Mesenchymal stem cell (in vitro differentiated cells and primary cell): ENCODE results near the gene PGPEP1.
"Not testable (repeated sequence)": the region's sequence is repeated elsewhere in the genome, so short reads cannot be mapped to it uniquely, and the experiment has no call there.

ENCODE experiments used
- DNase-seq: peaks from one replicate; pipeline ENCODE4 v3.0.0-alpha.2; 2013
- H2AFZ ChIP-seq: one replicate; pipeline ENCODE4 v1.6.1; 2013; ENCODE audit warnings: low read depth, mild to moderate bottlenecking, control low read depth, inconsistent platforms, low read length, moderate library complexity
- H2AK5ac ChIP-seq: 2 replicates; pipeline ENCODE4 v1.6.1; 2013; ENCODE audit warnings: low read length, moderate library complexity, mild to moderate bottlenecking, inconsistent platforms; ENCODE audit not compliant: severe bottlenecking
- H2BK120ac ChIP-seq: one replicate; pipeline ENCODE4 v1.6.1; 2013; ENCODE audit warnings: low read depth, mild to moderate bottlenecking, inconsistent platforms, low read length, moderate library complexity
- H2BK12ac ChIP-seq, 2 experiments: one replicate each; pipeline ENCODE4 v1.6.1; 2013; ENCODE audit warnings: inconsistent platforms in 2 of 2, low read length in 2 of 2, mild to moderate bottlenecking in 2 of 2, moderate library complexity in 2 of 2, control low read depth in 1 of 2
- H2BK15ac ChIP-seq: one replicate; pipeline ENCODE4 v1.6.1; 2013; ENCODE audit warnings: mild to moderate bottlenecking, low read depth, inconsistent platforms; ENCODE audit not compliant: poor library complexity, severe bottlenecking
- H2BK5ac ChIP-seq: 2 replicates; pipeline ENCODE4 v1.6.1; 2013; ENCODE audit warnings: low read depth, mild to moderate bottlenecking, low read length, control low read depth, inconsistent platforms; ENCODE audit not compliant: poor library complexity, severe bottlenecking
- H3K14ac ChIP-seq, 2 experiments: one replicate each; pipeline ENCODE4 v1.6.1; 2013; ENCODE audit warnings: inconsistent platforms in 2 of 2, low read length in 2 of 2, control low read depth in 1 of 2, mild to moderate bottlenecking in 1 of 2, moderate library complexity in 1 of 2
- H3K18ac ChIP-seq, 2 experiments: one replicate each; pipeline ENCODE4 v1.6.1; 2013; ENCODE audit warnings: inconsistent platforms in 2 of 2, low read length in 2 of 2, control low read depth in 1 of 2, low read depth in 1 of 2, mild to moderate bottlenecking in 1 of 2
- H3K23ac ChIP-seq, 2 experiments: one replicate each; pipeline ENCODE4 v1.6.1; 2013; ENCODE audit warnings: inconsistent platforms in 2 of 2, low read length in 2 of 2, mild to moderate bottlenecking in 2 of 2, moderate library complexity in 2 of 2, control low read depth in 1 of 2
- H3K27ac ChIP-seq: 2 replicates; pipeline ENCODE4 v1.5.1; 2013; ENCODE audit warnings: mild to moderate bottlenecking, moderate library complexity, low read length, control low read depth, inconsistent platforms; ENCODE audit not compliant: poor library complexity, severe bottlenecking
- H3K27me3 ChIP-seq, 2 experiments: 2 replicates each; pipeline versions ENCODE4 v1.6.1 to v1.7.0; 2013; ENCODE audit warnings: low read length in 2 of 2, mild to moderate bottlenecking in 2 of 2, moderate library complexity in 2 of 2, control low read depth in 1 of 2, inconsistent platforms in 1 of 2; ENCODE audit not compliant: control insufficient read depth in 1 of 2, insufficient read depth in 1 of 2
- H3K36me3 ChIP-seq, 2 experiments: 2 replicates each; pipeline versions ENCODE4 v1.6.1 to v1.7.0; 2013; ENCODE audit warnings: low read length in 2 of 2, control low read depth in 1 of 2, inconsistent platforms in 1 of 2, low read depth in 1 of 2, mild to moderate bottlenecking in 1 of 2; ENCODE audit not compliant: insufficient read depth in 2 of 2, control insufficient read depth in 1 of 2
- H3K4ac ChIP-seq, 2 experiments: one replicate each; pipeline ENCODE4 v1.6.1; 2013; ENCODE audit warnings: inconsistent platforms in 2 of 2, low read length in 2 of 2, mild to moderate bottlenecking in 2 of 2, moderate library complexity in 2 of 2, control low read depth in 1 of 2, low read depth in 1 of 2
- H3K4me1 ChIP-seq: 2 replicates; pipeline ENCODE4 v1.6.1; 2013; ENCODE audit warnings: low read depth, low read length, control low read depth; ENCODE audit not compliant: control insufficient read depth, insufficient read depth
- H3K4me2 ChIP-seq: 2 replicates; pipeline ENCODE4 v1.6.1; 2013; ENCODE audit warnings: low read length, mild to moderate bottlenecking, inconsistent platforms; ENCODE audit not compliant: poor library complexity, severe bottlenecking
- H3K4me3 ChIP-seq, 2 experiments: 2 replicates each; pipeline versions ENCODE4 v1.5.1 to v1.7.0; 2013; ENCODE audit warnings: low read length in 2 of 2, mild to moderate bottlenecking in 2 of 2, control low read depth in 1 of 2, low read depth in 1 of 2; ENCODE audit not compliant: insufficient read depth in 1 of 2
- H3K79me1 ChIP-seq: replicated peaks from 2 replicates; pipeline ENCODE4 v1.6.1; 2013; ENCODE audit warnings: mild to moderate bottlenecking, control low read depth, low read length, inconsistent platforms; ENCODE audit not compliant: poor library complexity, severe bottlenecking
- H3K9ac ChIP-seq: 2 replicates; pipeline ENCODE4 v1.7.0; 2013; ENCODE audit warnings: mild to moderate bottlenecking, low read length, moderate library complexity
- H3K9me3 ChIP-seq: 2 replicates; pipeline ENCODE4 v1.7.0; 2013; ENCODE audit warnings: mild to moderate bottlenecking, low read length; ENCODE audit not compliant: control insufficient read depth
- H4K8ac ChIP-seq: one replicate; pipeline ENCODE4 v1.6.1; 2013; ENCODE audit warnings: inconsistent platforms, mild to moderate bottlenecking, low read length, moderate library complexity
- H4K91ac ChIP-seq: one replicate; pipeline ENCODE4 v1.6.1; 2013; ENCODE audit warnings: mild to moderate bottlenecking, low read length, inconsistent platforms
- WGBS: methylation state at CpG from one replicate; pipeline ENCODE4 v1.1.7; 2013; ENCODE audit warnings: mixed read lengths; 5-methylcytosine and 5-hydroxymethylcytosine counted together

PGPEP1 gene

DNA sequence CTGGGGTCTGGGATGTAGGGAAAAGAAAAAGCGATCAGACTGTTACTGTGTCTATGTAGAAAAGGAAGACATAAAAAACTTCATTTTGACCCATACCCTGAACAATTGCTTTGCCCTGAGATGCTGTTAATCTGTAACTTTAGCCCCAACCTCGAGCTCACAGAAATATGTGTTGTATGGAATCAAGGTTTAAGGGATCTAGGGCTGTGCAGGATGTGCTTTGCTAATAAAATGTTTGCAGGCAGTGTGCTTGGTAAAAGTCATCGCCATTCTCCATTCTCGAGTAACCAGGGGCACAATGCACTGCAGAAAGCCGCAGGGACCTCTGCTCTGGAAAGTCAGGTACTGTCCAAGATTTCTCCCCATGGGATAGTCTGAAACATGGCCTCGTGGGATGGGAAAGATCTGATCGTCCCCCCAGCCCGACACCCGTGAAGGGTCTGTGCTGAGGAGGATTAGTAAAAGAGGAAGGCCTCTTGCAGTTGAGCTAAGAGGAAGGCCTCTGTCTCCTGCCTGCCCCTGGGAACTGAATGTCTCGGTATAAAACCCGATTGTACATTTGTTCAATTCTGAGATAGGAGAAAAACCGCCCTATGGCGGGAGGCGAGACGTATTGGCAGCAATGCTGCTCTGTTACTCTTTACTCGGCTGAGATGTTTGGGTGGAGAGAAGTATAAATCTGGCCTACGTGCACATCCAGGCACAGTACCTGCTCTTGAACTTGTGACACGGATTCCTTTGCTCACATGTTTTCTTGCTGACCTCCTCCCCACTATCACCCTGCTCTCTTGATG lies 62.3 kb downstream of the PGPEP1 start:
- not testable (repeated sequence) for H3K23ac ChIP-seq, DNase-seq, H3K9ac ChIP-seq, H3K4me3 ChIP-seq, H3K18ac ChIP-seq, H2AFZ ChIP-seq, H3K36me3 ChIP-seq, H3K14ac ChIP-seq, H3K79me1 ChIP-seq, H4K91ac ChIP-seq, H3K9me3 ChIP-seq, H3K27me3 ChIP-seq, H2BK15ac ChIP-seq
- H2AK5ac ChIP-seq = peak overlapping the region; percentile 91
- H4K8ac ChIP-seq = peak overlapping the region; percentile 51
- H2BK120ac ChIP-seq = peak overlapping the region; percentile 90
- WGBS = 85% methylated on average over 13 of the region's 18 CpGs
- H3K4me2 ChIP-seq = peak overlapping the region; percentile 73
- H2BK12ac ChIP-seq = peak overlapping the region in 1 of 2 experiments; percentile 7
- peak overlapping the region in 1 of 2 experiments; percentile 59 for H3K4ac ChIP-seq
- peak overlapping the region; percentile 97 for H2BK5ac ChIP-seq
- H3K4me1 ChIP-seq = peaks cover 30% of the 10 kb centered on the region
- peak overlapping the region; percentile 98 for H3K27ac ChIP-seq

GRCh38 chr19:18405754-18406153 lies 65.4 kb downstream of the PGPEP1 start:
- H3K9ac ChIP-seq, H2BK12ac ChIP-seq, H3K36me3 ChIP-seq, H3K4me2 ChIP-seq, H3K27me3 ChIP-seq, H3K79me1 ChIP-seq, H4K91ac ChIP-seq, H4K8ac ChIP-seq, DNase-seq, H3K14ac ChIP-seq, H2BK120ac ChIP-seq, H3K18ac ChIP-seq, H3K4ac ChIP-seq, H3K4me3 ChIP-seq, H2AK5ac ChIP-seq, H3K27ac ChIP-seq, H3K23ac ChIP-seq, H2AFZ ChIP-seq, H3K9me3 ChIP-seq, H2BK5ac ChIP-seq, H2BK15ac ChIP-seq: not testable (repeated sequence)
- peaks cover 27% of the 10 kb centered on the region for H3K4me1 ChIP-seq
- WGBS = 94% methylated on average over 8 of the region's 11 CpGs

- Histone ChIP-seq H2AK5ac (no peak overlapping the region), H2BK12ac (no peak overlapping the region), H3K9me3 (no peaks in the 10 kb centered on the region), H2BK15ac (no peak overlapping the region), H2BK120ac (no peak overlapping the region), H3K14ac (no peak overlapping the region), H3K4me3 (no peak overlapping the region), H3K4ac (no peak overlapping the region), H4K91ac (no peak overlapping the region), H3K36me3 (no peaks in the 10 kb centered on the region), H2AFZ (no peak overlapping the region), H3K27me3 (no peaks in the 10 kb centered on the region), H3K23ac (no peak overlapping the region), H3K4me1 (peaks cover 24% of the 10 kb centered on the region), H4K8ac (no peak overlapping the region), H3K79me1 (no peaks in the 10 kb centered on the region), H3K4me2 (no peak overlapping the region), H3K27ac (no peak overlapping the region), H2BK5ac (no peak overlapping the region), H3K9ac (no peak overlapping the region), H3K18ac (no peak overlapping the region)
- DNase-seq = no peak
- 96% methylated on average over 8 of the region's 9 CpGs for WGBS
Measured at GRCh38 chr19:18406749-18407148, 66.4 kb downstream of the PGPEP1 start.

DNA sequence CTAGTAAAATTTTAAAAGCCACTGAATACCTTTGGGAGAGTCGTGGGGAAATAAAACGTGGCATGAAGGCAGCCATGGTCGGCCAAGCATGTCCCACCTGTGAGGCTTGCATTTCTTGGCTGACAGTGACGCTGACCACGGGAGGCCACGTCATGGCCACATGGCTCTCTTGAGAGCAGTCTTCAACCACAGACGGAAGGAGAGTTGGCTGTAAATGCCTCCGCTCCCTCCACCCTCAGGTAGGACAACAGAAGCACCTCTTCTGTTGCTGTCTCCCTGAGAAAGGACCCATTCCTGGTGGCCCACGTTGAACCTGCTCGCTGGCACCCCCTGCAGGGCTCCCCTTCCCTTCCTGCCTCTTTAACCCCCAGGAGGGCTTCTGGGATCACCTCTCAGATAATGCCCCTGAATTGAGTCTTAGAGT lies 67.7 kb downstream of the PGPEP1 start:
- peak overlapping the region in 1 of 2 experiments; percentile 6 for H3K4ac ChIP-seq
- H3K9me3 ChIP-seq = no peaks in the 10 kb centered on the region
- no peak overlapping the region for H2AFZ ChIP-seq
- H4K91ac ChIP-seq = peak overlapping the region; percentile 1
- H3K27me3 ChIP-seq = no peaks in the 10 kb centered on the region
- no peak overlapping the region for H3K4me2 ChIP-seq
- H3K4me3 ChIP-seq = no peak overlapping the region
- H3K23ac ChIP-seq = no peak overlapping the region
- H2AK5ac ChIP-seq = peak overlapping the region; percentile 43
- no peak overlapping the region for H3K9ac ChIP-seq
- no peak overlapping the region for H2BK15ac ChIP-seq
- peak overlapping the region; percentile 81 for H3K27ac ChIP-seq
- H3K14ac ChIP-seq = no peak overlapping the region
- H3K79me1 ChIP-seq = no peaks in the 10 kb centered on the region
- 48% methylated on average over 10 of the region's 10 CpGs for WGBS
- H3K36me3 ChIP-seq = no peaks in the 10 kb centered on the region
- no peak overlapping the region for H4K8ac ChIP-seq
- peak overlapping the region in 1 of 2 experiments; percentile 51 for H2BK12ac ChIP-seq
- no peak overlapping the region for H2BK5ac ChIP-seq
- H3K18ac ChIP-seq = peak overlapping the region in 1 of 2 experiments; percentile 13
- DNase-seq = no peak
- peaks cover 17% of the 10 kb centered on the region for H3K4me1 ChIP-seq
- no peak overlapping the region for H2BK120ac ChIP-seq
